AG09309 (cell line): ENCODE data around the gene ITGB6.
"Not testable (repeated sequence)": the region's sequence is repeated elsewhere in the genome, so short reads cannot be mapped to it uniquely, and the experiment has no call there.

Source experiments
- DNase-seq: peaks from one replicate; pipeline ENCODE4 v3.0.0-alpha.2; 2010; ENCODE audit warnings: low read depth
- H3K4me3 ChIP-seq: 2 replicates; pipeline ENCODE4 v1.5.1; 2011; ENCODE audit warnings: mild to moderate bottlenecking, low read depth, low read length, moderate library complexity; ENCODE audit not compliant: control insufficient read depth
- TF ChIP-seq, protein P1 (sequence below): IDR thresholded peaks from 2 replicates; pipeline ENCODE4 v1.5.1; 2011; ENCODE audit warnings: mild to moderate bottlenecking, low read depth, low read length, inconsistent platforms; ENCODE audit not compliant: insufficient read depth, control insufficient read depth; ENCODE audit errors: missing control alignments

Gene ITGB6

GRCh38 chr2:160125366-160125765 lies 74.7 kb downstream of the ITGB6 start:
- no peak for DNase-seq
- TF ChIP-seq, protein P1, sequence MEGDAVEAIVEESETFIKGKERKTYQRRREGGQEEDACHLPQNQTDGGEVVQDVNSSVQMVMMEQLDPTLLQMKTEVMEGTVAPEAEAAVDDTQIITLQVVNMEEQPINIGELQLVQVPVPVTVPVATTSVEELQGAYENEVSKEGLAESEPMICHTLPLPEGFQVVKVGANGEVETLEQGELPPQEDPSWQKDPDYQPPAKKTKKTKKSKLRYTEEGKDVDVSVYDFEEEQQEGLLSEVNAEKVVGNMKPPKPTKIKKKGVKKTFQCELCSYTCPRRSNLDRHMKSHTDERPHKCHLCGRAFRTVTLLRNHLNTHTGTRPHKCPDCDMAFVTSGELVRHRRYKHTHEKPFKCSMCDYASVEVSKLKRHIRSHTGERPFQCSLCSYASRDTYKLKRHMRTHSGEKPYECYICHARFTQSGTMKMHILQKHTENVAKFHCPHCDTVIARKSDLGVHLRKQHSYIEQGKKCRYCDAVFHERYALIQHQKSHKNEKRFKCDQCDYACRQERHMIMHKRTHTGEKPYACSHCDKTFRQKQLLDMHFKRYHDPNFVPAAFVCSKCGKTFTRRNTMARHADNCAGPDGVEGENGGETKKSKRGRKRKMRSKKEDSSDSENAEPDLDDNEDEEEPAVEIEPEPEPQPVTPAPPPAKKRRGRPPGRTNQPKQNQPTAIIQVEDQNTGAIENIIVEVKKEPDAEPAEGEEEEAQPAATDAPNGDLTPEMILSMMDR = no peak
- no peak overlapping the region for H3K4me3 ChIP-seq

GRCh38 chr2:160124571-160124970 lies 75.5 kb downstream of the ITGB6 start:
- no peak overlapping the region for H3K4me3 ChIP-seq
- TF ChIP-seq, protein P1 = no peak
- DNase-seq = no peak

GRCh38 chr2:160114721-160115120 lies 85.4 kb downstream of the ITGB6 start:
- DNase-seq, H3K4me3 ChIP-seq: not testable (repeated sequence)

- no peak for DNase-seq
- TF ChIP-seq, protein P1 = no peak
- no peak overlapping the region for H3K4me3 ChIP-seq
These were observed 86.1 kb downstream of the ITGB6 start for GRCh38 chr2:160114020-160114419.

- TF ChIP-seq, protein P1 = no peak
- DNase-seq = no peak
- H3K4me3 ChIP-seq = no peak overlapping the region
These were observed 87.9 kb downstream of the ITGB6 start for GRCh38 chr2:160111951-160112798.

GRCh38 chr2:160110674-160111239 lies 89.3 kb downstream of the ITGB6 start:
- H3K4me3 ChIP-seq = no peak overlapping the region
- no peak for DNase-seq
- TF ChIP-seq, protein P1 = no peak

GRCh38 chr2:160109939-160110673 lies 90.0 kb downstream of the ITGB6 start:
- H3K4me3 ChIP-seq = no peak overlapping the region
- DNase-seq = peak; percentile 59
- TF ChIP-seq, protein P1 = peak; percentile 75
